Activated naive CD8-positive, alpha-beta T cell treated with anti-CD3 and anti-CD28 coated beads, Interleukin-2, amount 50 U/mL, for 24 hours (primary cell): ENCODE data around the gene GPR137.
"Not testable (repeated sequence)": the region's sequence is repeated elsewhere in the genome, so short reads cannot be mapped to it uniquely, and the experiment has no call there.

Experiments used
- ATAC-seq: fragments of 150-1000 bp; cut with Tn5 transposase; one replicate; pipeline ENCODE4 v1.10.0; 2021
- DNase-seq: peaks from one replicate; pipeline ENCODE4 v3.0.0; 2021
- H3K27ac Mint-ChIP-seq: one replicate; pipeline ENCODE4 v1.8.0; 2021; ENCODE audit warnings: mild to moderate bottlenecking, mixed read lengths
- H3K27me3 Mint-ChIP-seq: one replicate; pipeline ENCODE4 v1.8.0; 2021; ENCODE audit warnings: mixed read lengths
- H3K36me3 Mint-ChIP-seq: one replicate; pipeline ENCODE4 v1.8.0; 2021; ENCODE audit warnings: low read depth, mixed read lengths
- H3K4me1 Mint-ChIP-seq: one replicate; pipeline ENCODE4 v1.8.0; 2021; ENCODE audit warnings: mixed read lengths
- H3K4me3 Mint-ChIP-seq: one replicate; pipeline ENCODE4 v1.8.0; 2021; ENCODE audit warnings: mild to moderate bottlenecking, moderate library complexity, mixed read lengths
- H3K9me3 Mint-ChIP-seq: one replicate; pipeline ENCODE4 v1.8.0; 2021; ENCODE audit warnings: mixed read lengths

The GPR137 gene

DNA sequence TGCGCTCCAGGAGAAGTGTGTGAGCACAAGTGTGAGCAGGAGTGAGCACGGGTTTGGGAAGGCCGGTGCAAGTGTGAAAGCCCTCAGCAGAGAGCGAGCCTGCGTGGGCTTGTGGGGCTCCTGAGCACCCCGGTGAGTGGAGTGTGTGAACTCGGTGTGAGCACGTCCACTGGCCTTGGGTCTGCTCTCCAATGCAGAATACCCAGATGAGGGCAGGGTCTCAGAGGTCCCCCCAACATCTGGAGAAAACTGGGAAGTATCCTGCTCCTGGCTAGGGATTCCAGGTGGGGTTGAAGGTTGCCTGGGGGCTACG lies 20.9 kb downstream of the GPR137 start:
- Mint-ChIP-seq H3K9me3 (no peaks in the 10 kb centered on the region), H3K4me1 (peaks cover 35% of the 10 kb centered on the region), H3K27me3 (peaks cover 9% of the 10 kb centered on the region), H3K36me3 (peaks cover 17% of the 10 kb centered on the region), H3K4me3 (peak overlapping the region; percentile 99), H3K27ac (peak overlapping the region; percentile 96)
- ATAC-seq (no peak), DNase-seq (no peak)

DNA sequence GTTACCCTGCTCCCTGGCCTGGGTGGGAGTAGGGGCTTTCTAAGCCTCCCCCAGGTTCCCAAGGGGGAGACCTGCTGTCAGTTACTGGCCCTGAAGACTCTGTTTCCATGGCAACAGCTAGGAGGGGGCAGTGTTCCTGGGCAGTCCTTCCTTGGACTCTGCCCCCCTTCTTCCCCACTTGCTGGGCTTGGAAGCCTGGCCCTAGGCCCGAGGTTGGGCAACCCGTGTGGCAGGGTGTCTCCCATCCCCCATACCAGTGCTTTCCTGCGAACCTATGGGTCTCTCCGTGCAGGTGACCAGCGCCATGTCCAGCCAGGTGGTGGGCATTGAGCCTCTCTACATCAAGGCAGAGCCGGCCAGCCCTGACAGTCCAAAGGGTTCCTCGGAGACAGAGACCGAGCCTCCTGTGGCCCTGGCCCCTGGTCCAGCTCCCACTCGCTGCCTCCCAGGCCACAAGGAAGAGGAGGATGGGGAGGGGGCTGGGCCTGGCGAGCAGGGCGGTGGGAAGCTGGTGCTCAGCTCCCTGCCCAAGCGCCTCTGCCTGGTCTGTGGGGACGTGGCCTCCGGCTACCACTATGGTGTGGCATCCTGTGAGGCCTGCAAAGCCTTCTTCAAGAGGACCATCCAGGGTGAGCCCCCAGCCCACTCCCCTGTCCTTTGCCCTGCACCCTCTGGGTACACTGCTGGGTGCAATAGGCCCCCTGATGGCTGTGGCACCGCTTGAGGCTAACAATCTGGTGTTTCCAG lies 21.4 kb downstream of the GPR137 start:
- H3K36me3 Mint-ChIP-seq: peaks cover 17% of the 10 kb centered on the region
- DNase-seq (no peak), ATAC-seq (no peak)
- peak overlapping the region; percentile 99 for H3K4me3 Mint-ChIP-seq
- H3K27me3 Mint-ChIP-seq: peaks cover 4% of the 10 kb centered on the region
- no peaks in the 10 kb centered on the region for H3K9me3 Mint-ChIP-seq
- peak overlapping the region; percentile 96 for H3K27ac Mint-ChIP-seq
- H3K4me1 Mint-ChIP-seq: peaks cover 35% of the 10 kb centered on the region

DNA sequence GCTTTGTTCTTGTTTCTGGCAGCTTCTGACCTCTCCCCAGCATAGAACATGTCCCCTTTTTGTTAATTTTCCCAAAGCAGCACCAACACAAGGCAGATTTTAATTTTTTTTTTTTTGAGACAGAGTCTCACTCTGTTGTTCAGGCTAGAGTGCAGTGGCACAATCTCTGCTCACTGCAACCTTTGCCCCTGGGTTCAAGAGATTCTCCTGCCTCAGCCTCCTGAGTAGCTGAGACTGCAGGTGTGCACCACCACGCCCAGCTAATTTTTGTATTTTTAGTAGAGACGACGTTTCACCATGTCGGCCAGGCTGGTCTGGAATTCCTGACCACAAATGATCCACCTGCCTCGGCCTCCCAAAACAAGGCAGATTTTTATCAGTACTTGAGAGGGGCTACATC lies 22.1 kb downstream of the GPR137 start:
- not testable (repeated sequence) for H3K9me3 Mint-ChIP-seq, ATAC-seq, DNase-seq, H3K27me3 Mint-ChIP-seq
- peaks cover 40% of the 10 kb centered on the region for H3K4me1 Mint-ChIP-seq
- peak overlapping the region; percentile 76 for H3K27ac Mint-ChIP-seq
- peaks cover 20% of the 10 kb centered on the region for H3K36me3 Mint-ChIP-seq
- peak overlapping the region; percentile 70 for H3K4me3 Mint-ChIP-seq

DNA sequence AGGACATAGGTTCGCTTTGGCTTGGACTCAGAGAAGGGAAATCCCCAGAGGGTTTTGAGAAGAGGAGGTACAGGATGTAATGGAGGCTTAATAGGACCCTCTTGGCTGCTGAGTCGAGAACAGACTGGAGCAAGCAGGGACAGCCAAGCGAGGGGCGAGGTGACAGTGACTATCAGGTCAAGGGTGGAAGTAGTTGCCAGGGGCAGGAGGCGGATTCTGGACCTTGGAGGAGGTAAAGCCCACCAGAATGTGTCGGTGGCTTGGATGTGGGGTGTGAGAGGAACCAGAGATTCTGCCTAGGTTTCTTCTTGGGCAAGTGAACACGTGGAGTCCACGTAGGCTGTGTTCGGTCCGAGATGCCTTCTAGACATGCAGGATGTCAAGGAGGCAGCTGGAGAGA lies 27.3 kb downstream of the GPR137 start:
- ATAC-seq (no peak), DNase-seq (no peak)
- Mint-ChIP-seq H3K27ac (peak overlapping the region; percentile 71), H3K9me3 (no peaks in the 10 kb centered on the region), H3K4me1 (peaks cover 36% of the 10 kb centered on the region), H3K4me3 (no peak overlapping the region), H3K36me3 (peaks cover 32% of the 10 kb centered on the region), H3K27me3 (no peaks in the 10 kb centered on the region)

DNA sequence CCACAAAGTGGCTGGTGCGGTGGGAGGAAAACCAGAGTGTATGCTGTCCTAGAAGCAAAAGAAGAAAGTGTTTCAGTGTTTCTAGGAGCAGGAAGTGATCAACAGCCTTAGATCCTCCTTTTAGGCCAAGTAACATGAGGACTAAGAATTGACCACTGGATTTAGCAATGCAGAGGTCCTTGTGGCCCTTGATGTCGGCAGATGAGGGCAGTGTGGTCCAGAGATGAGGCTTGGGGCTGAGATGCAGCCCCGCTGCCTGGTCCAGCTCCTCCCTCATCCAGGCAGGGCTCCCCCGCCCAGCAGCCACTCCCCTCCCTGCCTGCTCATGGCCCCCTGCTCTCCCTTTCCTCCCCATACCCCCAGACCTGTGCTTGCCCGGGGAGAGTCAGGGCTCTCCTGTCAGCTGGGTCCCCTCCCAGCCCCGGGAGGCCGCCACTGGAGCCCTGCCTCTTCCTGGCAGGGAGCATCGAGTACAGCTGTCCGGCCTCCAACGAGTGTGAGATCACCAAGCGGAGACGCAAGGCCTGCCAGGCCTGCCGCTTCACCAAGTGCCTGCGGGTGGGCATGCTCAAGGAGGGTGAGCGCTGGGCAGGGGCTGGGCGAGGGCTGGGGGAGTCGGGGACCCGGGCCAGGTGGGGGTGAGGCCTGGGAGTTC lies 28.0 kb downstream of the GPR137 start:
- DNase-seq: no peak
- Mint-ChIP-seq H3K9me3 (no peaks in the 10 kb centered on the region), H3K4me1 (peaks cover 37% of the 10 kb centered on the region), H3K36me3 (peaks cover 32% of the 10 kb centered on the region), H3K27me3 (no peaks in the 10 kb centered on the region), H3K27ac (peak overlapping the region; percentile 43), H3K4me3 (no peak overlapping the region)
- ATAC-seq: no peak

DNA sequence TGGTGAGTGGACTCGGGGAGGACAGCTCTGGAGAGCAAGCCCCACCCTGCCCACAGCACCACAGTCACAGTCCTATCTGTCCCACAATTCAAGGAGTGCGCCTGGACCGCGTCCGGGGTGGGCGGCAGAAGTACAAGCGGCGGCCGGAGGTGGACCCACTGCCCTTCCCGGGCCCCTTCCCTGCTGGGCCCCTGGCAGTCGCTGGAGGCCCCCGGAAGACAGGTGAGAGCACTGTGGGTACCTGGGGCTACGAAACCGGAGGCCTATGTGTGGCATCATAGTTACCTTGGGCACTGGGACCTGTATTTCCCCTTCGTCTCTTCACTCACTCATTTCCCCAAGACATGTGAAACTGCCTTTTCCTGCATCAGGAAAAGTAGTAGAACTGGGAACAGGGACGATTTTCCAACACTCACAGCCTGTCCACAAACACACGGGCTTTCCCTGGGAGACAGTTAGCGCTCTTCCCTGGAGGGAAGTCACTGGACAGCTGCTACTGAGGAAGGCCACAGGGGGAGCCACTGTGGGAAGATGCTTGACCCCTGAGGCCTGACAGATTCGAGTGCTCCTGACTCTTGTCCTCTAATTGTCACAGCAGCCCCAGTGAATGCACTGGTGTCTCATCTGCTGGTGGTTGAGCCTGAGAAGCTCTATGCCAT lies 28.6 kb downstream of the GPR137 start:
- peaks cover 34% of the 10 kb centered on the region for H3K36me3 Mint-ChIP-seq
- DNase-seq (no peak), ATAC-seq (no peak)
- peaks cover 40% of the 10 kb centered on the region for H3K4me1 Mint-ChIP-seq
- H3K27me3 Mint-ChIP-seq: no peaks in the 10 kb centered on the region
- no peaks in the 10 kb centered on the region for H3K9me3 Mint-ChIP-seq
- no peak overlapping the region for H3K27ac Mint-ChIP-seq
- no peak overlapping the region for H3K4me3 Mint-ChIP-seq

DNA sequence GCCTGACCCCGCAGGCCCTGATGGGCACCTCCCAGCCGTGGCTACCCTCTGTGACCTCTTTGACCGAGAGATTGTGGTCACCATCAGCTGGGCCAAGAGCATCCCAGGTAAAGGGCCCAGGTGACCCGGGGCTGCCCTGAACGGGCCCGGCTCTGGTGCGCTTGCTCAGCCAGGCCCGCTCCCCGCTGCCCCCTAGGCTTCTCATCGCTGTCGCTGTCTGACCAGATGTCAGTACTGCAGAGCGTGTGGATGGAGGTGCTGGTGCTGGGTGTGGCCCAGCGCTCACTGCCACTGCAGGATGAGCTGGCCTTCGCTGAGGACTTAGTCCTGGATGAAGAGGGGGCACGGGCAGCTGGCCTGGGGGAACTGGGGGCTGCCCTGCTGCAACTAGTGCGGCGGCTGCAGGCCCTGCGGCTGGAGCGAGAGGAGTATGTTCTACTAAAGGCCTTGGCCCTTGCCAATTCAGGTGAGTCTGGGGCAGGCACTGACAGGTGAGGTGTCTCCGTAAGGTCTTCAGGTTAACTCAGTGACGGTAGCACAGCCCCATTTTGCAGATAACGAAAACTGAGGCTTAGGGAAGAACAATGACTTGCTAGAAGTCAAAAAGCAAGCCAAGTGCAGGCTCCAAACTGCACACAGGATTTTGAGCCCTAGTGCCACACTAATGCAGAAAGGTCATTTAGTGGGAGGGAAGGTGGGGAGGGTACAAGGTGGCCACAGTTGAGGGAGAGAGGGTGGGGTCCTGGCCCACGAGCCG lies 29.3 kb downstream of the GPR137 start:
- DNase-seq (no peak), ATAC-seq (no peak)
- Mint-ChIP-seq H3K4me3 (peak overlapping the region; percentile 43), H3K27me3 (no peaks in the 10 kb centered on the region), H3K4me1 (peaks cover 40% of the 10 kb centered on the region), H3K36me3 (peaks cover 32% of the 10 kb centered on the region), H3K9me3 (no peaks in the 10 kb centered on the region), H3K27ac (peak overlapping the region; percentile 31)

DNA sequence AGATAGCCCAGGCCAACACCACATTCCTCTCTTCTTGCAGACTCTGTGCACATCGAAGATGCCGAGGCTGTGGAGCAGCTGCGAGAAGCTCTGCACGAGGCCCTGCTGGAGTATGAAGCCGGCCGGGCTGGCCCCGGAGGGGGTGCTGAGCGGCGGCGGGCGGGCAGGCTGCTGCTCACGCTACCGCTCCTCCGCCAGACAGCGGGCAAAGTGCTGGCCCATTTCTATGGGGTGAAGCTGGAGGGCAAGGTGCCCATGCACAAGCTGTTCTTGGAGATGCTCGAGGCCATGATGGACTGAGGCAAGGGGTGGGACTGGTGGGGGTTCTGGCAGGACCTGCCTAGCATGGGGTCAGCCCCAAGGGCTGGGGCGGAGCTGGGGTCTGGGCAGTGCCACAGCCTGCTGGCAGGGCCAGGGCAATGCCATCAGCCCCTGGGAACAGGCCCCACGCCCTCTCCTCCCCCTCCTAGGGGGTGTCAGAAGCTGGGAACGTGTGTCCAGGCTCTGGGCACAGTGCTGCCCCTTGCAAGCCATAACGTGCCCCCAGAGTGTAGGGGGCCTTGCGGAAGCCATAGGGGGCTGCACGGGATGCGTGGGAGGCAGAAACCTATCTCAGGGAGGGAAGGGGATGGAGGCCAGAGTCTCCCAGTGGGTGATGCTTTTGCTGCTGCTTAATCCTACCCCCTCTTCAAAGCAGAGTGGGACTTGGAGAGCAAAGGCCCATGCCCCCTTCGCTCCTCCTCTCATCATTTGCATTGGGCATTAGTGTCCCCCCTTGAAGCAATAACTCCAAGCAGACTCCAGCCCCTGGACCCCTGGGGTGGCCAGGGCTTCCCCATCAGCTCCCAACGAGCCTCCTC lies 30.2 kb downstream of the GPR137 start:
- ATAC-seq, H3K27me3 Mint-ChIP-seq: not testable (repeated sequence)
- H3K4me1 Mint-ChIP-seq: peaks cover 40% of the 10 kb centered on the region

DNA sequence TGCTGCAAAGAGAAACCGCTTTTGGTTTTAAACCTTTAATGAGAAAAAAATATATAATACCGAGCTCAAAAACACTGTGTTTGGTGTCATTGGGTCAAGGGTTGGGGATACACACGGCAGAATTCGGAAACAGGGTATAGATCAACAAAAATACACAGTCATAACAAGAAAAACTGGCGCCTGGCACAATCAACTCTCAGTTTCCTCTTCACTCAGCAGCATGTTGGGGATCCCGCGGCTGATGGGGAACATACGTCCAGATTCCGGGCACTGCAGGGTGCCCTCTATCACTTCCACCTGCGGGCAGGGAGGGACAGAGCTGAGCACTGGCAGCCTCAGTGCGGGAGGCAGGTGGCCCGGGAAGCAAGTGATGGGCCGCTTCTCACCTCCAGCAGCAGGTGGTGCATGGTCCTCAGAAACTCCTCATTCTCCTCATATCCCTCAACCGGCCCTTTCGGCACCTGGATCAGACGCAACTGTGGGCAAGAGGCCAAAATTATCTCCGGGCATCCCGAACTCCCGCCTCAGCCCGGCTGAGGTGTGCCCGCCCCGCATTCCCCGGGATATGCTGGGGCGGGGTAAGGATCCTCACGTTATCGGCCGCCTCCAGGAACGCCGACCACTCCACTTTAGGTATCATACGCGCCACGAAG lies 31.1 kb downstream of the GPR137 start:
- no peaks in the 10 kb centered on the region for H3K27me3 Mint-ChIP-seq
- DNase-seq (no peak), ATAC-seq (peak; percentile 1)
- H3K36me3 Mint-ChIP-seq: peaks cover 40% of the 10 kb centered on the region
- H3K4me1 Mint-ChIP-seq: peaks cover 37% of the 10 kb centered on the region
- peak overlapping the region; percentile 98 for H3K27ac Mint-ChIP-seq
- no peaks in the 10 kb centered on the region for H3K9me3 Mint-ChIP-seq
- H3K4me3 Mint-ChIP-seq: peak overlapping the region; percentile 97

More for the DNA sequence above, 30.2 kb downstream of the GPR137 start:
- Mint-ChIP-seq H3K4me3 (peak overlapping the region; percentile 97), H3K27ac (peak overlapping the region; percentile 98), H3K36me3 (peaks cover 36% of the 10 kb centered on the region)
- DNase-seq, H3K9me3 Mint-ChIP-seq: not testable (repeated sequence)

DNA sequence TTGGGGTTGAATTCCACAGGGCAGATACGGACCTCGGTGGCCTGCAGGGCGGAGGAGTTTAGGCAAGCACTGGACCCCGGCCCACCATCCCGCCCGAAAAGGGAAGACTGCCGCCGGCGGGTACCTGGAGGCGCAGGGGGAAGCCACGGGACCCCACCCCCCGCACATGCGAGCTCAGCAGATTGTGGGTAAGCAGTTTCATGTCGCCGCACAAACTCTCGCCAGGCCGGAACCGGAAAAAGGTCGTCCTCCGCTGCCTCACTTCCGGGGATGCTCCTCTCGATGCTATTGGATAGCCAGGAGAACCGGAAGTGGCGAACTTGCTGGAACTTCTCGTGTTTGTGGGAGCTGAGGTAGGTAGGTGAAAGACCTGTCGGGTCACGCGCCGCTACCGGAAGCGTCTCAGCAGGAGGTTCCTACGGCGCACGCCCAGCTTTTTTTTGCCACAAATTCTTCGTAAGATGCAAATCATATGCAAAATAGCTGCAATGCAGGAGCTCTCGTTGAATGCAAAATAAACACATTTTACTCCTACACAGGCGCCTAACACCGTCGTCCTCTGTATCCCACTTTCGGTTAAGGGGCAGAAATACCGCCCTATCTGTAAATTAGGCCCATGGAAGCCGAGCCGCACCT lies 31.8 kb downstream of the GPR137 start, which contains the start of gene TRMT112:
TRMT112 (minus strand) TSS at position 235 of the 636 bp plus-strand sequence; CDS start at position 202, 33 bp downstream.
- H3K4me3 Mint-ChIP-seq: peak within 1 kb of the TSS; percentile 97
- no peaks in the 10 kb centered on the region for H3K27me3 Mint-ChIP-seq
- no peaks in the 10 kb centered on the region for H3K9me3 Mint-ChIP-seq
- DNase-seq (peak; percentile 94), ATAC-seq (peak; percentile 81)
- H3K27ac Mint-ChIP-seq: peak within 1 kb of the TSS; percentile 98
- H3K36me3 Mint-ChIP-seq: peaks cover 40% of the 10 kb centered on the region
- peaks cover 36% of the 10 kb centered on the region for H3K4me1 Mint-ChIP-seq

DNA sequence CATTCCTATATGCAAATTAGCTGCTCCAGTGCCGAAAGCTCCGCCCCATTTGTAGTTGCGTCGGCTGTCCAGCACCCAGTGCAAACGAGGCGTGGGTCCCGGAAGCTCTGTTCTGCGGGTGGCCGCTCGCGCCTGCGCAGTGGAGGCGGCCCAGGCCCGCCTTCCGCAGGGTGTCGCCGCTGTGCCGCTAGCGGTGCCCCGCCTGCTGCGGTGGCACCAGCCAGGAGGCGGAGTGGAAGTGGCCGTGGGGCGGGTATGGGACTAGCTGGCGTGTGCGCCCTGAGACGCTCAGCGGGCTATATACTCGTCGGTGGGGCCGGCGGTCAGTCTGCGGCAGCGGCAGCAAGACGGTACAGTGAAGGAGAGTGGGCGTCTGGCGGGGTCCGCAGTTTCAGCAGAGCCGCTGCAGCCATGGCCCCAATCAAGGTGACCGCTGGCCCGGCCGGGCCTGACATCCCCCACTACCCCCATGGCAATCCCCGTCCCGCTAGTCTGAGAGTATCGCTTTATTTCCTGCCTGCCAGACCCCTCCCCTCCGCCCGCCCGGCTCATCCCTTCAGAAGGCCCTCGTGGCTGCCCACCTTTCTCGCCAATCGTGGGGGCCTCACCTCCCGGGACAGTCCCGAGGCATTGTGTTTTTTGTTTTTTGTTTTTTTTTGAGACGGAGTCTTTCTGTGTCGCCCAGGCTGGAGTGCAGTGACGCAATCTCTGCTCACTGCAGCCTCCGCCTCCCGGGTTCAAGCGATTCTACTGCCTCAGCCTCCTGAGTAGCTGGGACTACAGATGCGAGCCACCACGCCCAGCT lies 32.5 kb downstream of the GPR137 start, which contains the start of gene PRDX5:
PRDX5 (plus strand) TSS at position 161 of the 805 bp plus-strand sequence; CDS start at position 256, 95 bp downstream.
- Mint-ChIP-seq H3K27me3 (no peaks in the 10 kb centered on the region), H3K36me3 (peaks cover 33% of the 10 kb centered on the region), H3K27ac (peak within 1 kb of the TSS; percentile 98), H3K9me3 (no peaks in the 10 kb centered on the region), H3K4me3 (peak within 1 kb of the TSS; percentile 97), H3K4me1 (peaks cover 29% of the 10 kb centered on the region)
- ATAC-seq (peak; percentile 75), DNase-seq (peak; percentile 94)
